LNCAP (cell line): ENCODE measurements around the gene ZKSCAN3.

Experiments
- CTCF ChIP-seq: fragments of 450-650 bp; IDR thresholded peaks from 2 replicates; pipeline ENCODE4 v1.5.1; 2017; ENCODE audit warnings: mild to moderate bottlenecking

ZKSCAN3 gene

GRCh38 chr6:28410767-28411166 lies 61.0 kb downstream of the ZKSCAN3 start:
- no peak for TF ChIP-seq CTCF

GRCh38 chr6:28413681-28414080 lies 63.9 kb downstream of the ZKSCAN3 start:
- TF ChIP-seq CTCF: no peak
